ENCODE data around the gene SMARCC2.
"Not testable (repeated sequence)": the region's sequence is repeated elsewhere in the genome, so short reads cannot be mapped to it uniquely, and the experiment has no call there.

SMARCC2 gene

DNA sequence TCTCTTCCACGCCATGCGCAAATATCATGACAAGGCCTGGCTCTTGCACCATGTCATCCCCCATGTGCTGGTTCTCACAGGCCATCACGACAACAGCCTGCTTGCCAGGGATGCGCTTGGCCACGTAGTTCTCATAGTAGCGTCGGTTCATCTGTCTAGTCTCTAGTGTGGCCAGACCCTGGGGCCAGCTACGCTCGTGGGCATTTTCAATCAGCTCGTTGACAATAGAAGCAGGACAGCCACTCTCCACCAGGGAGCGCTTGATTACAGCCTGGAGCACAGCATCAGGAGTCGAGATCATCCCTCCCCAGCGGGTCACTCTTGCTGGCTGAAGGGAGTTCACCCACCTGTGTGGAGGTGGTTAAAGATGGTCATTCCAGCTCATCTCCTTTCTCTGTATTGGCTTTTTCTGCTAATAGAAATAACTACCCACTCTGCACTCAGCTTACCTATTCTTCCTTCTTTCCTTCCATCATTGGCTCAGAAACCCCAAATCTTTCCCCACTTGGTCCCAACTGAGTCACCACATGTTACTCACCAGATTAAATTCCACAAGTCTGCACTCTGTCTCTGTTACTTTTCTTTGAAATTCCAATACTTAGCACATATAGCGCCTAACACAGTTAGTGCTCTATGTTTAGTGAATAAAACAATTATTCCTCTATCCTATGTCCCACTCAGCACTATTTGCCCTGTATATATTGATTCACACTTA, 17.3 kb upstream of the SMARCC2 start:
- DNase-seq, result peak; percentile 33 to 53

DNA sequence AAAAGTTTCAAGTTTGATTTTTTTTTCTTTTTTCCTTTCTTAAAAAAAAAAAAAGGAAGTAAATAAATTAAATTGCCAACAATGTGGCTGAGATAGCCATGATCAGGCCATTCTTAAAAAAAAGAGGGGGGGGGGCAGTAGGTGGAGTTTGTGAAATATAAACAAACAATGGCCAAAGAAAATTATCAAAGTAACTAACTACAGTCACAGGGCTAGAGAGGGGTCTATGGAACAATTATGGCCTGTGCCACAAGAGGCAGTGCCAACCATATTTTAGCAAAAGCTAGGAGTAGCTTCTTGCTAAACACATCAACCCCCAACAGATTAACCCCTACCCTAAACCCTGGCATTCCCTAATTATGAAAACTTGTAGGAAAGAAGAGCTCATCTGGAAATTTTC, 16.2 kb upstream of the SMARCC2 start:
- DNase-seq, result no peak

DNA sequence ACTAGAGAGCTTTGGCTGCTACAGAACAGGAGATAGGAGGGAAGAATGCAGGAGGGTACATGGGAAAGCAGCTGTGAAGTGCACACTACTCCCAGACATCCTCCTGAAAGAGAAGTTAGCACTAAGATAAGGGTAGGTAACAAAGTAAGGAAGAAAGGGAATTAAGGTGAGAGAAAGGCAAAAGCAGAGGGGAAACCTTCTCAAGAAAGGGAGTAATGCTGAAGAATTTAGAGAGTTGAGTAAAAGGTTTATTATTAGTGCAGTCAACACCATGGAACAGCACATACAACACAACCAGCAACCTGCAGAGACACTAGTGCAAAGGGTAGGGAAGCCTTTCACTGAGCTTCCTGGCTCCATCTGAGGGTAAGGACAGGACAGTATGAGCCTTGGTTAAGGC, 15.0 kb upstream of the SMARCC2 start:
- DNase-seq, result no peak

DNA sequence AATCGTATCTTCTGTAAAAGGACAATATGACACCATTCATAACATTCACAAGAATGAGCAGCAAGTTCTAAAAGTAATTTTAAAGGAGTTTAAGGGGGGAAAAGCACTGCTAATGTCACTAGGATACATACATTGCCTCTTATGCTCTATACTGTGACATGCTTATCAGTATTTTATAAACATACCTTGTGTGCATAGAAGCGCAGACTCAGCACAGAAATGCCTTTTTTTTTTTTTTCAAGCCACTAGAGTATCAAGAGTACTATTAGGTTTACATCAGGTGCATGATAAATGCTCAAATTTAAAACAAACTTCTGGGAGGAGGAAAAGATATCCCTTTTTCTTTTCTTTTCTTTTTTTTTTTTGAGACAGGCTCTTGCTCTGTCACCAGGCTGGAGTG, 13.6 kb upstream of the SMARCC2 start:
- no peak for DNase-seq

DNA sequence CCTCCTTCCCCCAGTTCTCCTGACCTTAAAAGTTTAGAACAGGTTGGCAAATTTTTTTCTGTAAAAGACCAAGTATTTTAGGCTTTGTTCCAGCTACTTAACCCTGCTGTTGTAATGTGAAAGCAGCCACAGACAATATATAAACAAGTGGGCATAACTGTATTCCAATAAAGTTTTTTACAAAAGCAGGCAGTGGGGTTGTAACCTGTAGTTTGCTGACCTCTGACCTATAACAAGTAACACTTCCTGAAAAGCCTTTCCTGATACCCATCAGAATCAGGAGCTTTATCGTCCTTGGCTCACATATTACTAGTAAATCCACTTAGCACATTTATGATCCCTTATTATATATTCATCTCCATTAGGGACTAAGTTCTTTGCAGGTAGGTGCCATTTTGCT, 13.1 kb upstream of the SMARCC2 start:
- no peak for DNase-seq

DNA sequence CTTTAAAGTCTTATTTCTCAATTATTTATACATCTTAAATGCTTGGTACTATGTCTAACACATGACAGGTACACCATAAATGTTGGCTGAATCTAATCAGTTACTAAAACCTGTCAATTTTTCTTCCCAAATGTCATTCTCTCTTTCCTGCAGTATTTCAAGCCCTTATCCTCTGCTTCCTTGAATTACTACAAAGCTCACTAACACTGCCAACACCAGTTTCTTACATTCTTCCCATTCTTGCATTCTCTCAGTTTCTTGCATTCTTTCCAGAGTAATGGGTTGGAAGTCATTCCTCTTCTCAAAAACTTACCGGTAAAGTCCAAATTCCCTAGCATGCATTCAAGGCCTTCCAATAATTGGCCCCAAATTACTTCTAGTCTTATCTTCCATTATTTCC, 9.6 kb upstream of the SMARCC2 start:
- DNase-seq, result no peak

DNA sequence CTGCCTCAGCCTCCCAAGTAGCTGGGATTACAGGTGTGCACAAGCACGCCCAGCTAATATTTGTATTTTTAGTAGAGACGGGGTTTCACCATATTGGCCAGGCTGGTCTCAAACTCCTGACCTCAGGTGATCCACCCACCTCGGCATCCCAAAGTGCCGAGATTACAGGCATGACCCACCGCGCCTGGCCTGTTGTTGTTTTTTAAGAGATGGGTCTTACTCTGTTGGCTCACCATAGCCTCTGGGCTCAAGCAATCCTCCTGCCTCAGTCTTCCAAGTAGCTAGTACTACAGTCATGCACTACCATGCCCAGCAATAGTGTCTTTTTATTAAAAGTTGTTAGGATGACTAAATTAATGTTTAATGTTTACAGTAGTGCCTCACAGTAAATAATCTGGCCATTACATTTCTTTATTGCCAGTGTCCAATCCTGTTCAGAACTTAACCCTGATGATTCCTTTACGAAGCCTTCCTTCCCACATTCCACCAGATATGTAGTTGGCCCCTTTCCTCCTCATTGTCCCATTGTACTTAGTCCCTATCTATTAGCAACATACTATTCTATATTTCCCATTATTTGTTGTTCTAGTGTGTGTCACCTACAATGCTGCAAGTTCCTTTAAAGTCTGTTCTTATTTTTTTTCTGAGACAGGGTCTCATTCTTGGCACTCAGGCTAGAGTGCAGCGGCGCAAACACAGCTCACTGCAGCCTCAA, 8.8 kb upstream of the SMARCC2 start:
- no peak for DNase-seq

DNA sequence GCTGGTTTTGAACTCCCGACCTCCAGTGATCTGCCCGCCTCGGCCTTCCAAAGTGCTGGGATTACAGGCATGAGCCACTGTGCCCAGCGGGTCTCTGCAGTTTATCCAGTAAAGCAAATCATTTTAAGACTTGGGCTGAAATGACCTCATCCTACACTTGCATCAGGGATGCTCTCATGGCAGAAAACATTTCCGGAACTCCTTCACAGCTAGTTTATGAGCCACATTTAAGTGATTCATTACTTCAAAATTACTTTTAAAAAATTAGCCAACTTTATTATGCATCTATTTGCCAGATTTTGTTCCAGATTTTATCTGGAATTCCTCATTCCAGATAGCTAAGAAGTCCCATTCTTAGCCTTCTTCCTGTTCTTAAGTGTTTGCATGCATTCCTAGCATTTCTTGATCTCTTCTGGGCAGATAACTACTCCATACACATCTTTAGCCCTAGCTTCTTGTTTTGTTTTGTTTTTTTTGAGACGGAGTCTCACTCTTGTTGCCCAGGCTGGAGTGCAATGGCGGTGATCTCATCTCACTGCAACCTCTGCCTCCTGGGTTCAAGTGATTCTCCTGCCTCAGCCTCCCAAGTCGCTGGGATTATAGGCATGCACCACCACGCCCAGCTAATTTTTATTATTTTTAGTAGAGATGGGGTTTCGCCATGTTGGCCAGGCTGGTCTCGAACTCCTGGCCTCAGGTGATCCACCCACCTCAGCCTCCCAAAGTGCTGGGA, 7.7 kb upstream of the SMARCC2 start:
- DNase-seq, result not testable (repeated sequence)

DNA sequence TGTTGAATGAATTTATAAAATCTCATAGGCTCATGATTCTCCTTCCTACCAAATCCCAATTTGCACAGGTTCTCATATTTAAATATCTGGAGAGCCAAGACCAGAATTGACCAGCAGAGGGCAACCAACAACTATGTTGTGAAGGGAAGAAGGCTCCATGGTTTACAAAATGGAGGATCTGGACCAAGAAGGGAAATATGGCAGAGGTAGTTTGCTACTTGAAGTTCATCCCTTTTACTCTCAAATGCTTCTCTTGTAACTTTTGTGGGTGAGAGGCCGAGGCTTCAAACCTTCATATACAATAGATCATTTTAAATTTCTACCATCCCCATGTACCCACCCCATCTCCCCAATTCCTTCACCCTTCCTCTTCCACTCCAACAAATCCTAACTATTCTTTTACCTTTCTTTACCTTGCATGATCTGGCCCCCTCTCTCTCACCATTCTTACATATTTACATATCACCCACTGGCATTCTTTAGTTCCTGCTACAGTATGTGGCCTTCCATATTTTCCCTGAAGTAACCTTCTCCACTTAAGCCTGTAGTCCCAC, 3.8 kb upstream of the SMARCC2 start:
- peak; percentile 73 to 83 for DNase-seq

DNA sequence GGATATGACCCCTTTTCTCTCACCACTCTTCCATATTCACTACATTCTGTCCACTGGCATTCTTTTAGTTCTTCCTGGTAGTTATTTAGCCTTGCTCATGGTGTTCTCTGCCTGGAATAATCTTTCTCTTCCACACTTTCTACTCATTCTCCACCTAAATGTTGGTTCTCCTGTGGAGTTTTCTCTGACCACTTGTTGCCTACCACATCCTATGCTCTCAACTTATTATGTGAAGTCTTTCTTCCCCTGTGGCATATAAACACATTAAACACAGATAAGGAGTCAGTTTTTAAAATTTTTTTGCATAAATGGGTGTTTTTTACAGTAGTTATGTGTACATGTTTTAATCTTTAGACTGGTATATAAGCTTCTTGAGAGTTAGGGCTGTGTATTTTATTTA, 3.3 kb upstream of the SMARCC2 start:
- DNase-seq, result no peak

DNA sequence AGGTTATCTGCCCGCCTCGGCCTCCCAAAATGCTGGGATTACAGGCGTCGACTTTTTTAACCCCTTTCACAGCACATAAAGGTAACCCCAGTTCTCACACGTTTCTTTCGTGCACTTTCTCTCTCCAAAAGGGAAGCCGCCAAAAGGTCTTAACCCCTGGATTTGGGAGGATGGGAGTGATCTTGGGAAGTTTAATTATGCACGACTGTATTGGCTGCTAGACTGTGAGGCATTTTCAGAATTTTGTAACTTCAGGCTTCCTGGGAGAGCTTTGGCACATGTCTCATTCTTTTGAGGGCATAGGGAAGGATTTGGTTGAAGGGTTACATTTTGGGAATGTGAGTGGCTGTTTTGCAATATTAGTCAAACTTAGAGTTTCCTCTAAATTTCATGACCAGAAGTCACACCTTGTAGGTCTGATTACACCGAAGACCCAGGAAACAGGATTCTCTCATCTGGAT, 1.4 kb upstream of the SMARCC2 start:
- no peak for DNase-seq

DNA sequence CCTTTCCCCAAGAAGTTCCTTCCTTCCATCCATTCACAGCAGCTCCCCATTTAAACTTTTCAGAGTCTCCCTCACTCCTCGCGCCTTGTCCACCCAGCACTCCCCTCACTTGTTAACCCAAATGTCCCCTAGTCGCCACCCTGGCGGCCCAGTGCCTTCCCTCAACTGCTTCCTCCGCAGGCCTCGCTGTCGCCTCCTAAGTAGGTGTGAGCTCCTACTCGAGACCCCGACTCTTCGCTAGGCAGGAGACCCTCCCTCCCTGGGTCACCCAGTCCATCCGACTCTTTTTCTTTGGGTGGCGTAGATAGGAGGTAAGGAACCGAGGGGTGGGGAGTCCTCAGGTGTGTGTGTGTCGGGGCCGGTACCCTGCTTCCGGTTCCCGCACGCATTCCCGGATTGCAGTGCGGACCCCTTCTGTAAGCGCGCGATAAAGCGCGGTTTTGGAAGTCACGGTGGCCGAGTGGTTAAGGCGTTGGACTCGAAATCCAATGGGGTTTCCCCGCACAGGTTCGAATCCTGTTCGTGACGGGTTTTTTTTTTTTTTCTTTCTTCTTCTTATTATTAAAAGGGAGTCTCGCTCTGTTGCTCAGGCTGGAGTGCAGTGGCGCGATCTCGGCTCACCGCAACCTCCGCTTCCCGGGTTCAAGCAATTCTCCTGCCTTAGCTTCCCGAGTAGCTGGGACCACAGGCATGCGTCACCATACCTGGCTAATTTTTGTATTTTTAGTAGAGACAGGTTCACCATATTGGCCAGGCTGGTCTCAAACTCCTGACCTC, 823 bp upstream of the SMARCC2 start:
- peak; percentile 92 to 94 for DNase-seq

DNA sequence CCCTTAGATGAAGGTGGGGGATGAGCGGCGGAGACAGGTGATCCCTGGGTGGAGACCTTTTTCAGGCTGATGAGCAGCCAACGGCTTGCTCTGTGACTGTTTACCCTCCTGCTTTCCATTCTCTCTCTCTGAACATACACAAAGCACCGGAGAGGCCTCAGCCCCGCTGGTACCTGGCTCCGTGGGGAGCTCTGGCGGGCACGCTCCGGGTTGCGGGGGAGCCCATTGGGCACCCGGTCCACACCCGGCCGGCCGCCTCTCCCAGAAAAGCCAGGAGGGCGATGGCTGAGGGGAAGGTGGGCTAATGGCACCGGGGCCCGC, 545 bp downstream of the SMARCC2 start:
- no peak for DNase-seq

DNA sequence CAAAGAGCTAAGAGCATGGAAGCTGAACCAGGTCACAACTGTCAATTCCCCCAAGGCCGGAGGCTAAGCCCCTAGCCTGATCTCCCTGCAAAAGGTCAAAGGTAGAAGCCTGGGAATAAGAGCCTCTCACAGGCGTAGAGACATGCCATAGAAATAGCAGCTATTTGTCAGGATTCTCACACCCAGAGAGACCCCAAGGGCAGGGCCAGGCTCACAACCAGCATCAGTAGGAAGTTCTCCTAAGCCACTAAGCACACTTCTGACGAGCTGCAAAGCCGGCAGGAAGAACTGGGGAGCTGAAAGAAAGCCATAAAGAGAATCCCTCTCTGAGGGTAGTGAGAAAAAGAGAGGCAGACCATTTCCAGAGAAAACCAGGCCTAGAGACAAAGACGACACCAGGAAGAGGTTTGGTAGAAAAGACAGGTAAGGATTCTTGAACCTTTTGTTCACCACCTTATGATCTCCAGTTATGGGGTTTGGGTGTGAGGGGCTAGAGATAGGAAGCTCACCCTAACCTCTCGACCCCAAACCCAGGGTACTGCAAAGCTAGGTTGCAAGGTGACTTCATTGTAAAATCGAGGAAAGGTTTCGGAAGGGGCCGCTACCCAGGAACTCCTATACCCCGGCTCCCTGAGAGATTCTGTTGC, 1.0 kb downstream of the SMARCC2 start:
- DNase-seq, result no peak

DNA sequence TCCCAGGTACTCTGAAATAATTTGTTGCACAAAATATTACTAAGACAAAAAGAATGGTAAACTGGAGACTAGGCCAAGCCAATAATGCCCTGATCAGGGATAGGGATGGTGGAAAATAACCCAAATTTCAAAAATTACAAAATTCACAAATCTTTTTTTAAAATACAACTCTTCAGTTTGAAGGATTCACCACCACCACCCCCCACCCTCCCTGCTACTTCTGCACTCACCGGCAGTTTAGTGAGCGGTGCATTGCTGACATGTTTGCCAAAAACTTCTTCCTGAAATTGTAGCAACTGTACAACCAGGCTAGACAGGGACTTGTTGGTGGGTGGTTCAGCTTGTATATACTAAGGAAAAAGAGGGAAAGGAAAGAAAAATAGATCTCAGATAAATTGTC, 2.3 kb downstream of the SMARCC2 start:
- no peak for DNase-seq

DNA sequence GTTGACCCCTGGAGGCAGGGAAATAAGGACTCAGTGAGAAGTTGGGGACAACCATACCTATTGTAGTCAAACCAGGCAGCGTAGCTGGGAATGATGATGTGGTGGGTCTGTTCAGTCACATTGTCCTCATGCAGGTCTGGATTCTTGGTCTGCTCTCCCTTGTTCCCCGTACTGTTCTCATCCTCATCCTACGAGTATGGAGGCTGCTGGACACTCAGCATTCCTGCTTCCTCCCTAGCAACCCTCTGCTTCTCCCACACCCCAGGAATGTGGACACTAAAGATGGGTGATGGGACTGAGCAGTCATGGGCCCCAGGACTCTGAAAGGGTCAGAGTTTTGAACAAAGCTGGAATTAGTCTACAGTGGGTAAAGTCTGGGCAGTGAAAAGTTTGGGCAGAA, 10.9 kb downstream of the SMARCC2 start:
- DNase-seq, result no peak

DNA sequence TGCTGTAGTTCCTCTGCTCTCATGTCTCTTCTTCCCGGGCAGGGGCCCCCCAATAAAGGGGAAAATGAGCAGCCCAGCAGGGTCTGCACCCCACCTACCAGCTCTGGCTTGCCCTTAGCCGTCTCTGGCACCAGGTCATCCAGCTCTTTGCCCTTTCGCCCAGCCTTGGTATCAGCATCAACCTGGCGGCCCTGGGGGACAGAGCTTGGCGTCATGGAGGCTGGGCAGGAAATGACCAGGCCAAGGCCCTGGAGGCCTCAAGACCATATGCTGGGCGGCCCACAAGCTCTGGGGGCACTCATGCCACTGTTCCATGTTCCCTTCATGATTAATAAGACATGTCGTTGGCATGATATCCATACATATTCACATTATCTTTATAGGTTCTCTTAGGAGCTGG, 16.4 kb downstream of the SMARCC2 start:
- no peak for DNase-seq

DNA sequence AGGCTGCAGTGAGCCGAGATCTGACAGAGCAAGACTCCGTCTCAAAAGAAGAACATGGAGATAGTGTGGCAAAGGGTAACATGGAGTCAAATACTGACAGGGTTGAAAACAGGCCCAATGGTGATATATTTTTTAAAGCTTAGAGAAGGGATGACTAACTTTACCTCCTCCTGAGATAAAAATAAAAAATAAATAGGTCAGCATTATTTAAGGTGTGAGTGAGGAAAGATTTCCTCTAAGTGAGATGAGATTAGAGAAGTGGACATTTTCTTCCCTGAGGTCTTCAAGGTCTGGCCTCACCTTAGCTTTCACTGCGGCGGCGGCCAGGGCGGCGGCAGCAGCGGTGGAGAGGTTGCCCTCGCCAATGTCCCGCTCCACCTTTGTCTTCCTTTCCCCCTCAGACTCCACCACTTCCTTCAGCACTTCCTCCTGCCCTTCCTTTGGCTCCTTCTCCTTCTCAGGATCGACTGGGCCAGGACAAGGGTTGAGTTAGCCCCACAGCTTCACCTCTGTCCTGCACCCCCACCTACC, 20.0 kb downstream of the SMARCC2 start:
- DNase-seq, result no peak

DNA sequence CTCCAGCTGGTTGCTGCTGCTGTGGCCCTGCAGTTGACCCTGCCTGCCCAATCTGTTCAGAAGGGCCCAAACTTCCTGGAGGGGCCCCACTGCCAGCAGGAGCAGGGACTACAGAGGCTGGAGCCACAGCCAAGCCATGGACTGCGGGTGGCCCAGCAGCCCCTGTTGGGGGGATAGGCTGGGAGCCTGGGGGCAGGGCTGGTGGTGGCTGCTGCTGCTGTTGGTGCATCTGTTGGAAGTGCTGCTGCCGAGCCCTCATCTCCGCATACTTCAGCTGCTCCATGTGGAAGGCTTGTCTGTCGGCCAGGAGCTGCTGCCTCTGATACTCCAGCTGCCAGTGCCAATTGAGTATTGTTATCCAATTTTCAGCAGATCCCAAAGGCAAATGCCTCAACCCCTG, 23.9 kb downstream of the SMARCC2 start:
- DNase-seq, result no peak

DNA sequence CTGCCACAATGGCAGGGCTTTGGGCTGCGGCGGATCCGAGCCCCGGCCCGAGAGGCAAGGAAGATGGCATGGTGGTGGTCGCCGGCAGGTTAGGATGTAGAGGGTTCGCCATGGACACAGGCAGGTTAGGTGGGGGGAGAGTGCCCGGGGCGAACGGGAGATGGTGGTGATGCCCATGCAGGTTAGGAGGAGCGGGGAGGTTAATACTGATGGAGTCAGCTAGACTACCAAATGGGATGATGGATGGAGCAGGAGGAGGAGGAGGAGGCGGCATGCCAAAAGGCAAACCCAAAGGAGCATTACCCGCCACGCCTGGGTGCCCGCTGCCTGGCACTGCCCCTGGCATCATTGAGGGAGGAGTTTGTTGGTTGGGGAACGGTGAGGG, 24.9 kb downstream of the SMARCC2 start:
- DNase-seq, result no peak

DNA sequence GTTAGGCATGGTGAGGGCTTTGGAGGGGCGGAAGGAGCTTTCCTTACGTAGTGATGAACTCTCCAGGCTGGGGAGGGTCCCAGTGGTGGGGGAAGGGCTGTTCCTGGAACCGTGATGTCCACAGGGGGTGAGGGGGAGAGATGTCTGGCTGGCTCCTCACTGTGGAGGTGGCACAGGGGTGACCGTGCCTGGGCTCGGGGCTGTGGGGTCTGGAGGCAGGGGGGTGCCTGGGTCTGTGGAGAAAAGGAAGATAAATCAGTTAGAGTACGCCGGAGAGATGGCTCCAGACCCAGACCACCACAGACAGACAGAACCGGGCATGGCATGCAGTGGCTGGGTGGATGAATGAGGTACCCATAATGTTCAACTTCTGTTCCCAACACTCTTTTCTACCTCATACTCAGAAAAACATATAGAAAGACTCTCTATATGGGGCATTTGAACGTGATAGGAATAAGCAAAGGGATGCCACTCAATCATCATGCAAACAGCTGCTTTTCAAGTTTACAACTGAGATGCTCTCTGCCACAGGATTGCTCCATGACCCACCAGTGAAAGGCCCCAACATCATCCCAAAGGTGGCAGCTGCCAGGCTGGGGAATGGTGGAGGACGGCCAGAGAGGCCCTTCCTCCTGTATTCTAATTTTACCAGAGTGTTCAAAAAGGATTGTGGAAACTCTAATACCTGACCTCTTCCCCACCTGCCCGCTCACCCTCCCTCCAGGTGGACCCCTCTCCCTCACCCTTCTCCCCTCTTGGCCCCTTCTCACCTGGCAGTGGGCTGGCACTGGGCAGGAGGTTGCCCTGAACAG, 25.5 kb downstream of the SMARCC2 start:
- DNase-seq, result no peak

Data from activated CD4-positive, alpha-beta T cell treated with anti-CD3 and anti-CD28 coated beads, Interleukin-2, amount 50 U/mL, for 48 hours (primary cell).